A549 (cell line): Measurements from ENCODE around the gene CREB5.

Source experiments
- CBX2 ChIP-seq: fragments of 200-600 bp; sonication (generic); IDR thresholded peaks from 2 replicates; pipeline ENCODE4 v1.6.1; 2016; ENCODE audit warnings: low read depth, mild to moderate bottlenecking, borderline replicate concordance
- EP300 ChIP-seq, 2 experiments: fragments of >200 bp; sonication (Bioruptor Twin); formaldehyde crosslinking; IDR thresholded peaks; 2 replicates in 1 of 2; 3 replicates in 1 of 2; pipeline ENCODE4 v1.6.1; 2016 to 2017

DNA sequence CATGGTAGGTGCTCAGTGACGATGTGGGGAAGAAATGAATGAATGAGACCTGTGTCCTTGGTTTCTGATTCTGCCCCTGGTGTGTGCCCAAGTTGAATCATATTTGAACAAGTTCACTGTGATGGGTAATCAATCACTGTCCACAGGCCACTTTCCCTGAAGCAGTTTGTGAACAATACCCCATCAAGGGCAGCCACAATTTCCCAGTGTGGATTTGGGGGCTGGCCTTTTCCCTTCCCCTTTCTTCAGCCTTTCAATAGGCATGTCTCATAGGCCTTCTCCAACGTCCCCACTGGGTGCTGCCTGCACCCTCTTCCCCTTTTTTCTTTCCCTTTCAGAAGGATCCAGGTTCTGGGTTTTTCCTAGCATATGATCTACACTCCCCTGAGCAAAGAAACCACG, 64.7 kb downstream of the CREB5 start:
- TF ChIP-seq CBX2: no peak
- no peak for TF ChIP-seq EP300 (IDR thresholded peaks at IDR 0.05)
